GM19193 (cell line): ENCODE results near the gene PSMA3.

Source experiments
- POLR2A ChIP-seq: IDR thresholded peaks from 4 replicates; pipeline ENCODE4 v1.6.1; 2011; ENCODE audit not compliant: insufficient read depth, insufficient read length; ENCODE audit errors: extremely low read depth

Gene PSMA3

DNA sequence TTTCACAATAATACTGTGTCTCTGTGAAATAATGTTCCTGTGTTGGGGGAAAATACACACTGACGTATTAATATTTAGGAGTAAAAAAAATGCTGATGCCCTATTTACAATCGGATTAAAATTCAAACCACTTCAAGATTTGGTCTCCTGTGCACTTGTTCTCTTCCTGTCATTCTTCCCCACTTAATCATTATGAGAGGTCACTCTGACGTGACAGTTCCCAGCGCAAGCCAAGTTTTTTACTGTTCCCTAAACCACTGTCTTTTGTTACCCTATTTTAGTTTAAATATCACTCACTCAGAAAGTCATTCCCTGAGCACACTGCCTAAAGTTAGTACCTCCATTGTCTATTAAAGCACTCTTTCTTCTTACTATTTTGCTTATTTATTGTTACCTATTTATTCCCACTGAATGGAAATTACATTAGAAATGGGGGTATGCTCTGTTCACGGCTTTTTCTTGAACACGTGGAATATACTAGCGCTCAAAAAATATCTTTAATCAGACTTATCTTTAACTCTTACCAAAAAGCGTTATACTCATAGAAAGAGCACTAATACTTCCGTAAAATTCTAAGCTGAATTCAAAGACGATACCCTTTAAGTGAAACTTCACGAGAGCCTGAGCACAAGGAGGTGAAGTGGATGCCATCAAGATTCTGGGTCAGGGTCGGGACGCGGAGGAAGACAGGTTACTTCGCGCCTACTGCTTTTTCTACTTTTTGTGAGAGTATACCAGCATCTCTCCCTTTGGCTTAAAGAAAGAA is 670 bp upstream of the PSMA3 start:
- TF ChIP-seq POLR2A: no peak

DNA sequence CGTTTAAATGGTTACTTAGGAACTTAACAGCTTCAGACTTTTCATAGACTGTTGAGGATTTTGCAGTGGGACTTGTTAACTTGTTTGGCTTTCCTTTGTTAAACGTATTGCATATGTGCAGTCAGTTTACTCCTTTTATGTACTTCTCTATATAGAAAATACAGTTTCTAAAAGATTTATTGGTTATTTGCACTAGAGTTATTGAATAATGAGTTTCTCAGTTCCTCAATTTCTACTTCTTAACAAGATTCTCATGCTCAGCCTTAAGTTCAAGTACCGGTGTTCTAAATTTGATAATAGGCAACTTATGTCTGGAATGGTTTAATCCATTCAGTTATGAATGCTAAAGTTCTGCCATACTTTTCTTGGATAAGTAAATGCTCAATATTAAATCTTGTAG is 919 bp downstream of the PSMA3 start:
- TF ChIP-seq POLR2A: no peak

DNA sequence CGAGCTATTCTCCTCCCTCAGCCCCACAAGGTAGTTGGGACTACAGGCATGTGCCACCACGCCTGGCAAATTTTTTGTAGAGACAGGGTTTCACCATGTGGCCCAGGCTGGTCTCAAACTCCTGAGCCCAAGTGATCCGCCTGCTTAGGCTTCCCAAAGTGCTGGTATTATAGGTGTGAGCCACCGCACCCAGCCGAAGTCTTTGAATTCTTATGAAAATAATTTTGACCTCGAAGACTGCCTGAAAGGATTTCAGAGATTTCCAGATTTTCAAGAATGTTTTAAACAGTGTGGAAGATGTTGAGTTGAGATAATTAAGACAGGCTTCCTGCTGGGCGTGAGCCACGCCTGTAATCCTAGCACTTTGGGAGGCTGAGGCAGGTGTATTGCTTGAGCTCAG is 5.0 kb downstream of the PSMA3 start:
- TF ChIP-seq POLR2A: no peak

DNA sequence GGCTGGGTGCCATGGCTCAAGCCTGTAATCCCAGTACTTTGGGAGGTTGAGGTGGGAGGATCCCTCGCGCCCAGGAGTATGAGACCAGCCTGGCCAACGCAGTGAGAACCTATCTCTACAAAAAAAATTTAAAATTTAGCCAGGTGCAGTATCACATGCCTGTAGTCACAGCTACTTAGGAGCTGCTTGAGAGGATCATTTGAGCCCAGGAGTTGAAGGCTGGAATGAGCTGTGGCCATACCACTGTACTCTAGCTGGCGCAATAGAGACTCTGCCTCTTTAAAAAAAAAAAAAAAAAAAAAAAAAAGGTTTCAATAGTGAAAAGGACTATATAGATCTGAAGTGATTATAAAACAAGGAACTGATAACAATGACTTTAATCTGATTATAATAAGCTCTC is 13.5 kb downstream of the PSMA3 start:
- TF ChIP-seq POLR2A: no peak

DNA sequence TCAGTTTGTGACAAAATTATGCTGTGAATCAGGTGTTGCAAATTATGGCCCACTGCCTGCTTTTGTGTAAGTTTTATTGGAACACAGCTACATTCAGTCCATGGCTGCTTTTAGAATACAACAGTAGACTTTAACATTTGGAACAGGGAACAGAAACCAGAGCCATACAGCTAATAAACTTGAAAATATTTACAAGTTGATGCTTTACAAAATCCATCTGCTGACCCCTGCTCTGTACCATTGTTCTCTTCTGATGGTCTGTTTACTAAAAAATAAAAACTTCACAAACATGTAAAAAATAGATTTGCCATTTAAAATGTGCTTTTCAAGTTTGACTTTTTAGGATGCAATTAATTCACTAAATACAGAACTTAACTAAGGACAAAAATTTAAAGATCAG is 20.8 kb downstream of the PSMA3 start:
- TF ChIP-seq POLR2A: no peak

DNA sequence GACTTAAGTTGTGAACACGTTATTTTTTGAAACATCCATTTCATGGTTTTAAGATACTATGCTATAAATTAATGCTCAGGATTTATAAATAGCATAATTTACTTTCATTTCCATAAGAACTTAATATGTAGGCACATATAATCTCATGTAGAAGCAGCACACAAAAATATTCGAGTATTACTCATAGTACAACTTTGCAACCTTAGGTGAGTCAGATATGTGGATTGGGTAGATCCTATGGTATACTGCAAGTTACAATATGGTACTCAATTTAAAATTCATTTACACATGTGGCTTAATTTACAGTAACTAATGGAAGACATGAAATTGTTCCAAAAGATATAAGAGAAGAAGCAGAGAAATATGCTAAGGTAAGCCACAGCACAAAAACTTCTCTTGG is 26.0 kb downstream of the PSMA3 start:
- no peak for TF ChIP-seq POLR2A

DNA sequence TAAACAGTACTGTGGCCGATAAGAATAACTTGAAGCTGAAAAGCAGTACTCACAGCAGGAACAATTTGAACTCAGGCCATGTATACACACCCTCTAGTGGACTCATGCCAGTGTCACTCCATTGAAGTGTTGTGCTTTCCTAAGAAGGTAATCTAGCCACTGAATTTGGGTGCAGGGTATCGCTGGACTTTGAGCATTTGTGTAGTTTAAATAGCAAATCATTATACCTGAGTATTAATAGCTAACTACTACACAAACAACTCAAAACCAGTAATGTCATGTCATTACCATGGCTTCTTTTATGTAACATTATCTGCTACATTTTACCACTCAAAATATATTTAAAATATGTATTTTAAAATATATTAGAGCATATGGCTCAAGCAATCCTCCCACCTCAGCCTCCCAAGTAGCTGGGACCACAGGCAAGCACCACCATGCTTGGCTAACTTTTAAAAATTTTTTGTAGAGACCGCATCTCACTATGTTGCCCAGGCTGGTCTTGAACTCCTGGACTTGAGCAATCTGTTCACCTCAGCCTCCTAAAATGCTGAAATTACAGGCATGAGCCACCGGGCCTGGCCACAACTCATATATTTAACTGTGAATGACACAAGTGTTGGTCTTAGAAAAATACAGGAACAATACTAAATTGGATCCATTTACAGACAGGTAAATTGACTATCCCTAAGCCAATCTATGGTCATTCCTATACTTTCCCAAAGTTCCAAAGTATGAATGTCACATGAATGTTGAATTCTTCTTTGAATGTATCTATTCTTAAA is 28.1 kb downstream of the PSMA3 start:
- TF ChIP-seq POLR2A: no peak

DNA sequence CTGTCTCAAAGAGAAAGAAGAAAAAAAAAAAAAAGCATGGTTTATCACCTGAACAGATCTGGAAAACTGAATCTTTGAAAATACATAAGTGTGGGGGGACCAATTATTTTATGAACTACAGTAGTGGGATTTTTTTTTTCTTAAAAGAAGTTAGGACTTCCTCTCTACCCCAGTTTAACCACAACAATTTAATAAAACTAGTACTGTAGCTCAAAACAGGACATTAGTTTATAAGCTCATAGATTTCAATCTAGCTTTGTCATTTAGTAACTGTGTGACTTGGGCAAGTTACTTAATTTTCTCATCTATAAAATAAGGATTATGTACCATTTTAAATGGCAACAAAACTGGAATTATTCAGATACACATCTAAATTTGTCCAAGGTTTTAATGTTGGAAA is 30.2 kb downstream of the PSMA3 start:
- no peak for TF ChIP-seq POLR2A

DNA sequence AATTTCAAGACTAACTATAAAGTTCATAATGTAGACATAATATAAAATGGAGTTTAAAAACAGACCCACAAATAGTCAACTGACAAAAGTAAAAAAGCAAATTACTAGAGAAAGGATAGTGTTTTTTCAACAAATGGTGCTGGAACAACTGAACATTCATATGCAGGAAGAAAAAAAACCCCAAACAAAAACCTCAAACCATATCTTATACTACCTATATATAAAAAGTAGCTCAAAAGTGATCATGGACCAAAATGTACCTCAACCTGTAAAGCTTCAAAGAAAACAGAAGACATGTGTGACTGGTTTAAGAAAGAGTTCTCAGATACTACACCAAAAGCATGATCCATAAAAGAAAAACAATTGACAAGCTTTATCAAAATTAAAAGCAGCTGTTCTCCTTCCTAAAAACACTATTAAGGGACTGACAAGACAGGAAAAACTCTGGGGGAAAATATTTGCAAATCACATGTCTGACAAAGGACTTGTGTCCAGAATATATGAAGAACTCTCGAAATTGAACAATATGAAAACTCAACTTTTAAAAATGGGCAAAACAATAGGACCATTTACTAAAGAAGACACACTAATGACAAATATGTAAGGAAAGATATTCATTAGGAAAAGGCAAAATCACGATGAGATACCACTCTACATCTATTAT is 31.0 kb downstream of the PSMA3 start:
- no peak for TF ChIP-seq POLR2A

DNA sequence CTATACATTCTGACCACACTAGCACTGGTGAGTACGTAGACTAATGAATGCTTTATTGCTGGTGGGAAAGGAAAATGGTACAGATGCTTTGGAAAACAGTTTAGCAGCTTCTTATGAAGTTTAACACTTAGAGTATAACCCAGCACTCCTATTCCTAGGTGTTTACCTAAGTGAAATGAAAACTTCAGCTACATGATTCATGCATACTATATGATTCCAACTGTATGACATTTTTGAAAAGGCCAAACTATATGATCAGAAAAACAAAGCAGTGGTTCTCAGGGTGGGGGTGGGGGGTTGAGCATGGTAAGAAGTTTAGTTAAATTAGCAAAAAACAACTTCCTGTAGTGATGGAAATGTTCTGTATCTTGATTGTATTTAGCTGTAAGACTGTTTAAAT is 31.6 kb downstream of the PSMA3 start:
- no peak for TF ChIP-seq POLR2A

DNA sequence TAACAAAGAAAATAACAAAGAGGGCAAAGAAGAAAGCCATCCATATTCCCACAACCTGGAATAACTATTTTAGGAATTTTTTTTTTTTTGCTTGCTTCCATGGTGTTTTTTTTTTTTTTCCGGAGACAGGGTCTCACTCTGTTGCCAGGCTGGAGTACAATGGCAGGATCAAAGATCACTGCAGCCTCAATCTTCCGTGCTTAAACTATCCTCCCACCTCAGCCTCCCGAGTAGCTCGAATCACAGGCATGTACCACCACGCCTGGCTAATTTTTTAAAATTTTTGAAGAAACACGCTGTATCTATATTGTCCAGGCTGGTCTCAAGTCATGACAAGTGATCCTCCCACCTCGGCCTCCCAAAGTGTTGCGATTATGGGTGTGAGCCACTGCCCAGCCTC is 33.5 kb downstream of the PSMA3 start:
- TF ChIP-seq POLR2A: no peak

DNA sequence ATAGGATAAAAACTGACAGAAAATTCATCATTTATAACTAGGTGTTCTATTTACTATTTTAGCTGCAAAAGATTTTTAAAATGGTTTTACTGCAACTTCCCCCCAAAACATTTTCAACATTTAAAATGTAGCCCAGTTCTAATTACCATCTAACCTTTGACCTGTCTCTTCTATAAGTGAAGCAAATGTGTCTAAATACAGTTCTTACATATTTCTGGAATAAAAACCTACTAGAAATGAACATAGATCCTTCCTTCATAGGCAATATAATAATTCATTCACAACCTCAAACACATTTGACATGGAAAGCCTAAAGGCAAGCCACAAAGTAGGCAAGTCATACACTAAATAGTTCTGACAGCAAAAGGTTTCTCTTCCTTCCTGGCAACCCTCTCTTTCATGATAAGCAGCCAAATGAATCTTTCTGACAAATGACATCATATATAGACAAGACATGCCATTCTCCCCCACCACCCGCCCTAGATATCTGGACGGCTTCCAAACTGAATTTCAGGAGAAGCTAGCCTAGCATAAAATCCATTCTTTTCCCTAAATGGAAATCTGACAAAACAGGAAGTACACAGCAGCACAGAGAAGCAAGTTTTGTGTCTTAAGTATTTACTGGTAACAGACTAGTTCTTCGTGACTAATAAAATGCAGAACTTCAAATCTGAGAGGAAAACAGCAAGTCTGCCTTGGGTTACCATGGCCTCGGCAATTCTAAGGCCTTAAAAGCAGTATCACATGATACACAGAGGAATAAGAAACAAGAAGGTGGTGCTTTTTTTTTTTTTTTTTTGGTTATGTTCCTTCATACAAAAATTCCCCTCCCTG is 36.5 kb downstream of the PSMA3 start:
- no peak for TF ChIP-seq POLR2A

DNA sequence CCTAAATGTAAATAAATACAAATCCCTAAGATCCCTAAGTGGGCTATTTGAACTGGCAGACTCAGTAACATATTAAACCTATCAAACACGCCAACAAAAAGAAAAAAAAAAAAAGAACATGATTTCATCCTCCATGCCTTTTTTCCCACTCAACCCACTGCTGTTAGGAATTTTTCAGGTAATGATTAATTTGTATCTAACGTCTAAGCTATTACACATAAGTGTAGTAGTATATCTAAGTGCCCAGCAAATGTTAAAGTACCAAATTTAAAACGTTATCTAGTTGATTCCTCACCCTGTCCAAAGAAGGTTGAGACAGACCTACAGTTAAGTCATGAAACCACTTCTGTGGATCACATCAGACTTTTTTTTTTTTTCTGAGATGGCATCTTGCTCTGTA is 37.3 kb downstream of the PSMA3 start:
- TF ChIP-seq POLR2A: no peak

DNA sequence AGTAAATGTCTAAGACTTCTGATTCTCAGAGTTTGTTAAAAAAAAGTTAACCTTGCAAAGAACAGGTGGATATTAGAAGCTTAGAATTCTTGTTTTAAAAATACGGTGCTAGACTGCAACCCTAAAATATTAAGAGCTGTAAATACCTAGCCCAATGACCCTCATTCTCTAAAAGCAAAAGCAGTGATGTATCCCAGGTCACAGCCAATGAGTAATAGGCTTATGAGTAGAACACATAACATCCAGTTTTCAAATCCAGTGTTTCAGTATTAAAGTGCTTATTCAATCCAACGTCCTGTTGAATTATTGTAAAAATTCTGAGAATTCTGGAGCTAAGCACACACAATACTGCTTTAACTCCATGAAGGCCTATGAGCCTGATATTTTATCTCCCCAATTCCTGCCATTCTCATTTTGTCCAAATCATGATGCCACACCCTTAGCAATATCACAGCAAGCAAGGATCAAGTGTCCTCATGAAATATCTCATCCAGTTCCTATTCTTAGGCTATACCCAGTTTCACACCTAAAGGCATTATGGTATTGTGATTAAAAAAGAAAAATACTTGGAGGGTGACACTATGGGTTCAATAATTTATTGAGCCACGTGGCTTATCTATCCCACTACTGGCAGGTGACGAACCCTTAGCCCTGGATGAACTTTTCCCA is 38.4 kb downstream of the PSMA3 start:
- TF ChIP-seq POLR2A: no peak
